HEK293 (cell line): ENCODE data around the gene VANGL1.

ENCODE experiments used
- CTCF ChIA-PET: fragments of 350-600 bp; formaldehyde crosslinking; extraction: SDS; loops from one replicate; lab custom pipeline; 2021; ENCODE audit warnings: antibody characterized with exemption; lab: Yijun Ruan, JAX
- POLR2A ChIA-PET: fragments of 300-600 bp; formaldehyde crosslinking; extraction: SDS; loops from one replicate; lab custom pipeline; 2020; ENCODE audit warnings: antibody characterized with exemption, inconsistent platforms; lab: Yijun Ruan, JAX
- H3K27ac ChIP-seq: fragments of 200-500 bp; sonication (Bioruptor generic); 2 replicates; pipeline ENCODE4 v1.5.1; 2014; ENCODE audit warnings: low read depth, low read length, control low read depth, inconsistent platforms; ENCODE audit errors: extremely low read depth
- H3K36me3 ChIP-seq, 2 experiments: fragments of 200-500 bp in 1 of 2; sonication (Bioruptor generic) in 1 of 2; 1 replicate in 1 of 2; 2 replicates in 1 of 2; pipeline ENCODE4 v1.5.1; 2014 to 2017; ENCODE audit warnings: inconsistent platforms in 2 of 2, low read length in 2 of 2; ENCODE audit not compliant: control insufficient read depth in 2 of 2, insufficient read depth in 1 of 2
- H3K4me1 ChIP-seq: fragments of 200-500 bp; sonication (Bioruptor generic); 2 replicates; pipeline ENCODE4 v1.5.1; 2014; ENCODE audit warnings: mild to moderate bottlenecking, low read length, inconsistent platforms; ENCODE audit not compliant: control insufficient read depth, insufficient read depth
- H3K4me3 ChIP-seq: 2 replicates; pipeline ENCODE4 v1.5.1; 2011; ENCODE audit warnings: low read depth, mild to moderate bottlenecking, control low read depth, low read length, moderate library complexity
- H3K9me3 ChIP-seq: fragments of 200-500 bp; sonication (Bioruptor generic); 2 replicates; pipeline ENCODE4 v1.5.1; 2014; ENCODE audit warnings: low read depth, low read length, inconsistent platforms; ENCODE audit not compliant: control insufficient read depth, insufficient read depth
- EGR2 ChIP-seq: fragments of 450-650 bp; formaldehyde crosslinking; IDR thresholded peaks from 2 replicates; pipeline ENCODE4 v1.5.1; 2016; ENCODE audit warnings: low read depth, missing biosample characterization, missing genetic modification characterization
- MYNN ChIP-seq: fragments of 450-650 bp; formaldehyde crosslinking; IDR thresholded peaks from 2 replicates; pipeline ENCODE4 v1.5.1; 2016; ENCODE audit warnings: missing biosample characterization, missing genetic modification characterization, borderline replicate concordance
- MZF1 ChIP-seq: fragments of 450-650 bp; formaldehyde crosslinking; IDR thresholded peaks from 2 replicates; pipeline ENCODE4 v1.5.1; 2017; ENCODE audit warnings: missing biosample characterization, missing genetic modification characterization, borderline replicate concordance
- SCRT1 ChIP-seq: fragments of 450-650 bp; formaldehyde crosslinking; IDR thresholded peaks from 2 replicates; pipeline ENCODE4 v1.5.1; 2016; ENCODE audit warnings: missing biosample characterization, missing genetic modification characterization, borderline replicate concordance
- SP7 ChIP-seq: fragments of 450-650 bp; formaldehyde crosslinking; IDR thresholded peaks from 2 replicates; pipeline ENCODE4 v1.5.1; 2016; ENCODE audit warnings: missing biosample characterization, missing genetic modification characterization
- ZFP3 ChIP-seq: fragments of 450-650 bp; formaldehyde crosslinking; IDR thresholded peaks from 2 replicates; pipeline ENCODE4 v1.5.1; 2016; ENCODE audit warnings: low read depth, missing biosample characterization, missing genetic modification characterization
- ZFP41 ChIP-seq: fragments of 450-650 bp; formaldehyde crosslinking; IDR thresholded peaks from 2 replicates; pipeline ENCODE4 v1.5.1; 2016; ENCODE audit warnings: missing biosample characterization, missing genetic modification characterization, borderline replicate concordance
- ZNF121 ChIP-seq: fragments of 450-650 bp; formaldehyde crosslinking; IDR thresholded peaks from 2 replicates; pipeline ENCODE4 v1.5.1; 2016; ENCODE audit warnings: missing biosample characterization, missing genetic modification characterization
- ZNF146 ChIP-seq: fragments of 450-650 bp; formaldehyde crosslinking; IDR thresholded peaks from 2 replicates; pipeline ENCODE4 v1.5.1; 2016; ENCODE audit warnings: missing biosample characterization, missing genetic modification characterization
- ZNF16 ChIP-seq: fragments of 450-650 bp; formaldehyde crosslinking; IDR thresholded peaks from 2 replicates; pipeline ENCODE4 v1.5.1; 2016; ENCODE audit warnings: low read depth, missing biosample characterization, missing genetic modification characterization
- ZNF169 ChIP-seq: fragments of 450-650 bp; formaldehyde crosslinking; IDR thresholded peaks from 2 replicates; pipeline ENCODE4 v1.5.1; 2016; ENCODE audit warnings: missing biosample characterization, missing genetic modification characterization
- ZNF174 ChIP-seq: fragments of 450-650 bp; formaldehyde crosslinking; IDR thresholded peaks from 2 replicates; pipeline ENCODE4 v1.5.0; 2017; ENCODE audit warnings: missing biosample characterization, mild to moderate bottlenecking, missing genetic modification characterization
- ZNF239 ChIP-seq: fragments of 450-650 bp; formaldehyde crosslinking; IDR thresholded peaks from 2 replicates; pipeline ENCODE4 v1.5.1; 2016; ENCODE audit warnings: missing biosample characterization, missing genetic modification characterization
- ZNF274 ChIP-seq, 2 experiments: fragments of 200-500 bp in 1 of 2; fragments of 450-650 bp in 1 of 2; sonication (Bioruptor generic) in 1 of 2; formaldehyde crosslinking in 1 of 2; IDR thresholded peaks; 2 replicates each; pipeline versions ENCODE4 v1.5.1 to v1.6.1; 2014 to 2016; ENCODE audit warnings: borderline replicate concordance in 1 of 2, inconsistent platforms in 1 of 2, low read length in 1 of 2, missing biosample characterization in 1 of 2, missing genetic modification characterization in 1 of 2
- ZNF514 ChIP-seq: fragments of 450-650 bp; formaldehyde crosslinking; IDR thresholded peaks from 2 replicates; pipeline ENCODE4 v1.5.1; 2016; ENCODE audit warnings: missing biosample characterization, missing genetic modification characterization
- ZNF548 ChIP-seq: fragments of 450-650 bp; formaldehyde crosslinking; IDR thresholded peaks from 2 replicates; pipeline ENCODE4 v1.5.1; 2016; ENCODE audit warnings: missing biosample characterization, missing genetic modification characterization
- ZNF555 ChIP-seq: fragments of 450-650 bp; formaldehyde crosslinking; conservative IDR thresholded peaks from 2 replicates; pipeline ENCODE4 v1.5.1; 2017; ENCODE audit warnings: missing biosample characterization, mild to moderate bottlenecking, missing genetic modification characterization, inconsistent platforms
- ZNF621 ChIP-seq: fragments of 450-650 bp; formaldehyde crosslinking; IDR thresholded peaks from 2 replicates; pipeline ENCODE4 v1.5.1; 2017; ENCODE audit warnings: missing biosample characterization, missing genetic modification characterization
- ZNF629 ChIP-seq: fragments of 450-650 bp; formaldehyde crosslinking; IDR thresholded peaks from 2 replicates; pipeline ENCODE4 v1.5.1; 2017; ENCODE audit warnings: missing biosample characterization, missing genetic modification characterization
- ZNF660 ChIP-seq: fragments of 450-650 bp; IDR thresholded peaks from 2 replicates; pipeline ENCODE4 v1.5.1; 2018; ENCODE audit warnings: missing biosample characterization, mild to moderate bottlenecking, missing genetic modification characterization
- TF ChIP-seq, protein P1 (sequence below): fragments of 450-650 bp; formaldehyde crosslinking; IDR thresholded peaks from 2 replicates; pipeline ENCODE4 v1.5.1; 2016; ENCODE audit warnings: missing biosample characterization, missing genetic modification characterization
- TF ChIP-seq, protein P2 (sequence below): fragments of 450-650 bp; formaldehyde crosslinking; IDR thresholded peaks from 2 replicates; pipeline ENCODE4 v1.5.1; 2016; ENCODE audit warnings: missing biosample characterization, missing genetic modification characterization
- TF ChIP-seq, protein P3 (sequence below): fragments of 450-650 bp; formaldehyde crosslinking; IDR thresholded peaks from 2 replicates; pipeline ENCODE4 v1.5.1; 2017; ENCODE audit warnings: missing biosample characterization, mild to moderate bottlenecking, missing genetic modification characterization, moderate library complexity
- TF ChIP-seq, protein P4 (sequence below): fragments of 450-650 bp; formaldehyde crosslinking; IDR thresholded peaks from 2 replicates; pipeline ENCODE4 v1.5.1; 2017; ENCODE audit warnings: missing biosample characterization, missing genetic modification characterization
- TF ChIP-seq, protein P5 (sequence below): fragments of 450-650 bp; formaldehyde crosslinking; IDR thresholded peaks from 2 replicates; pipeline ENCODE4 v1.5.1; 2016; ENCODE audit warnings: missing biosample characterization, missing genetic modification characterization

Gene VANGL1

DNA sequence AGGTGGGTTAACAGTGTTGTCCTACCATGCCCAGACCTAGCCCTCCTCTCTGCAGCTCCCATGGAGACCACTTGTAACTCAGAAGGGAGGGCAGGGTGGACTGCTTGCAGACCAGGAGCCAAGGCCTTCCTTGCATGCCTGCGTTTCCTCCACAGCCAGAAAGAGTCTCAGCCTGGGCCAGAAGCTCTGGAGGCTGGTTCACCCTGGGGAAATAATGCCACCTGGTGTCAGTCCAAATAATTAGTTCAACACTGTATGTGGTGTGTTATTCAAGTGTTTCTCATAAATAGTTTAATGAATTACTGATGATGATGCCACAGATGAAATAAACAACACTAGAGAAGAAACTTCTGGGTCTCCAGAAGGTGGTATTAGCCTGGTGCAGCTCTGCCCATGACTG, 16.9 kb upstream of the VANGL1 start (continued):
- TF ChIP-seq, protein P1, sequence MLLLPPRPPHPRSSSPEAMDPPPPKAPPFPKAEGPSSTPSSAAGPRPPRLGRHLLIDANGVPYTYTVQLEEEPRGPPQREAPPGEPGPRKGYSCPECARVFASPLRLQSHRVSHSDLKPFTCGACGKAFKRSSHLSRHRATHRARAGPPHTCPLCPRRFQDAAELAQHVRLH, result no peak
- TF ChIP-seq MYNN (no peak), ZNF169 (tag by site-specific recombination) (no peak), SP7 (tag by site-specific recombination) (no peak), ZFP41 (tag by site-specific recombination) (no peak), EGR2 (tag by site-specific recombination) (no peak)
- TF ChIP-seq, protein P2, sequence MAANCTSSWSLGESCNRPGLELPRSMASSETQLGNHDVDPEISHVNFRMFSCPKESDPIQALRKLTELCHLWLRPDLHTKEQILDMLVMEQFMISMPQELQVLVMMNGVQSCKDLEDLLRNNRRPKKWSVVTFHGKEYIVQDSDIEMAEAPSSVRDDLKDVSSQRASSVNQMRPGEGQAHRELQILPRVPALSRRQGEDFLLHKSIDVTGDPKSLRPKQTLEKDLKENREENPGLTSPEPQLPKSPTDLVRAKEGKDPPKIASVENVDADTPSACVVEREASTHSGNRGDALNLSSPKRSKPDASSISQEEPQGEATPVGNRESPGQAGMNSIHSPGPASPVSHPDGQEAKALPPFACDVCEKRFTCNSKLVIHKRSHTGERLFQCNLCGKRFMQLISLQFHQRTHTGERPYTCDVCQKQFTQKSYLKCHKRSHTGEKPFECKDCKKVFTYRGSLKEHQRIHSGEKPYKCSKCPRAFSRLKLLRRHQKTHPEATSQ, result no peak

DNA sequence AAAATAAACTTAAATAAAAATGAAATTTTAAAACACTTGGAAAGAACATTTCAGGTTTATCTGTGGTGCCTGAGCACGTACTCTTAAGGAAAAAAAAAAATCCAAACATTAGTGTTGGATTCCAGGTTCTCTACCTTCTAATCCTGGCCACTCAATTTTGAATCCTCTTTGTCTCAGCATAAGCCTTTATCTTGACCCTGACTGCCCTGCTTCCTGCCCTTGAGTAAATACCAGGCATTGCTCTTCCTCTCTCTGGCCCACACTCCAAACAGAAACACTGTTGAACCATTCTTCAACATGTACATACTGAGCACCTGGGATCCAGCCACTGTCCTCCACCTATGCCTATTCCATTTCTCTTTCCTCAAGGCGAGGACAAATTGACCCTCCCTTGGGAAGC, 11.4 kb upstream of the VANGL1 start:
- Histone ChIP-seq H3K4me1 (no peaks in the 10 kb centered on the region), H3K27ac (no peak overlapping the region), H3K36me3 (no peaks in the 10 kb centered on the region), H3K9me3 (no peaks in the 10 kb centered on the region), H3K4me3 (no peak overlapping the region)
- no peak for TF ChIP-seq ZNF16 (tag by site-specific recombination)
- TF ChIP-seq ZNF146, result no peak
- TF ChIP-seq ZNF555 (tag by site-specific recombination), result no peak
- TF ChIP-seq MZF1 (tag by site-specific recombination), result no peak
- CTCF ChIA-PET, result interaction anchor here (0.6 to 1.3 kb wide), 3 partner anchors 13 to 1550 kb away, joined by 3 read pairs; no protein-coding TSS in a partner anchor
- POLR2A ChIA-PET, result no interaction called here

DNA sequence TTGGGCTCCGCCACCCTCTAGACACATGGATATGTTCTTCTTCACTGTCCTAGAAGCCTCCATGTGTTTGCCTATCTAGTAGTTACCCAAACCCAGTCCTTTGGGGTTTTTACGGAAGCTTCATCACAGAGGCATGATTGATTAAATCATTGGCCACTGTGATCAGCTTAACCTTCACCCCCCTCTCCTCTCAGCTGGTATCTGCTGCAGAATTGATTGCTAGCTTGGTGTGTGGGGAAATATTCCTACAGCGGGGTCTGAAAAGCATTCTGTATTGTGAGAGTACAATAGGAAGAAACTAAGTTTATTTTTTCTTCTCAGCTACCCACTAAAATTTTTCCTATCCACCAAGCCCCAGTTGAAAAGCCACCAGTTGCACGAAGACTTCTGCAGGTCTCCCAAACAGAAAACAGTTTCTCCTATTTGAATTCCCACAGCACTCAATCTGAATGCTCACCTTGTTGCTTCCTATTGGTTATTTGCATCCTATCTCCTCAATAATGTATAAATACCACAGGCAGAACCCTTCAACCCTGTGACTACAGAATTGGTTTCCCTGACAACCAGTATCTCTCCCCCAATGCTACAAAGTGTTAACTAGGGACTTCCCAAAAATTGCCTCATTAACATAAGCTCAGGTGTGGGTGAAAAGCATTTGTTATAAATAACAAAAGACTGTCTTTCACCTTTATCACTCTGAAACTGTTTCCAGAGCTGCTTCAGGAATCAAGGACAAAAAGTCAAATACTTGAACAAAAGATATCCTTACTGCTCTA, 9.3 kb upstream of the VANGL1 start:
- CTCF ChIA-PET, result interaction anchor here (0.5 to 3.2 kb wide), 3 partner anchors 37 to 105 kb away, joined by 4 to 9 read pairs (median 5); no protein-coding TSS in a partner anchor
- no peaks in the 10 kb centered on the region for H3K36me3 ChIP-seq
- no peaks in the 10 kb centered on the region for H3K4me1 ChIP-seq
- H3K27ac ChIP-seq, result no peak overlapping the region
- POLR2A ChIA-PET, result no interaction called here
- no peak overlapping the region for H3K4me3 ChIP-seq
- no peaks in the 10 kb centered on the region for H3K9me3 ChIP-seq
- no peak for TF ChIP-seq ZNF660 (tag by site-specific recombination)
- TF ChIP-seq, protein P3, sequence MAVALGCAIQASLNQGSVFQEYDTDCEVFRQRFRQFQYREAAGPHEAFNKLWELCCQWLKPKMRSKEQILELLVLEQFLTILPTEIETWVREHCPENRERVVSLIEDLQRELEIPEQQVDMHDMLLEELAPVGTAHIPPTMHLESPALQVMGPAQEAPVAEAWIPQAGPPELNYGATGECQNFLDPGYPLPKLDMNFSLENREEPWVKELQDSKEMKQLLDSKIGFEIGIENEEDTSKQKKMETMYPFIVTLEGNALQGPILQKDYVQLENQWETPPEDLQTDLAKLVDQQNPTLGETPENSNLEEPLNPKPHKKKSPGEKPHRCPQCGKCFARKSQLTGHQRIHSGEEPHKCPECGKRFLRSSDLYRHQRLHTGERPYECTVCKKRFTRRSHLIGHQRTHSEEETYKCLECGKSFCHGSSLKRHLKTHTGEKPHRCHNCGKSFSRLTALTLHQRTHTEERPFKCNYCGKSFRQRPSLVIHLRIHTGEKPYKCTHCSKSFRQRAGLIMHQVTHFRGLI (tag by site-specific recombination), result no peak
- no peak for TF ChIP-seq ZNF514 (tag by site-specific recombination)
- no peak for TF ChIP-seq ZNF555 (tag by site-specific recombination)
- no peak for TF ChIP-seq ZFP3 (tag by site-specific recombination)
- TF ChIP-seq ZNF274 (IDR thresholded peaks at IDR 0.05; ENCODE audit: low read length), result no peak
- TF ChIP-seq ZNF274 (tag by site-specific recombination; IDR thresholded peaks at IDR 0.05; ENCODE audit: borderline replicate concordance), result no peak
- TF ChIP-seq, protein P4, sequence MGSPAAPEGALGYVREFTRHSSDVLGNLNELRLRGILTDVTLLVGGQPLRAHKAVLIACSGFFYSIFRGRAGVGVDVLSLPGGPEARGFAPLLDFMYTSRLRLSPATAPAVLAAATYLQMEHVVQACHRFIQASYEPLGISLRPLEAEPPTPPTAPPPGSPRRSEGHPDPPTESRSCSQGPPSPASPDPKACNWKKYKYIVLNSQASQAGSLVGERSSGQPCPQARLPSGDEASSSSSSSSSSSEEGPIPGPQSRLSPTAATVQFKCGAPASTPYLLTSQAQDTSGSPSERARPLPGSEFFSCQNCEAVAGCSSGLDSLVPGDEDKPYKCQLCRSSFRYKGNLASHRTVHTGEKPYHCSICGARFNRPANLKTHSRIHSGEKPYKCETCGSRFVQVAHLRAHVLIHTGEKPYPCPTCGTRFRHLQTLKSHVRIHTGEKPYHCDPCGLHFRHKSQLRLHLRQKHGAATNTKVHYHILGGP (tag by site-specific recombination), result no peak
- TF ChIP-seq, protein P5, sequence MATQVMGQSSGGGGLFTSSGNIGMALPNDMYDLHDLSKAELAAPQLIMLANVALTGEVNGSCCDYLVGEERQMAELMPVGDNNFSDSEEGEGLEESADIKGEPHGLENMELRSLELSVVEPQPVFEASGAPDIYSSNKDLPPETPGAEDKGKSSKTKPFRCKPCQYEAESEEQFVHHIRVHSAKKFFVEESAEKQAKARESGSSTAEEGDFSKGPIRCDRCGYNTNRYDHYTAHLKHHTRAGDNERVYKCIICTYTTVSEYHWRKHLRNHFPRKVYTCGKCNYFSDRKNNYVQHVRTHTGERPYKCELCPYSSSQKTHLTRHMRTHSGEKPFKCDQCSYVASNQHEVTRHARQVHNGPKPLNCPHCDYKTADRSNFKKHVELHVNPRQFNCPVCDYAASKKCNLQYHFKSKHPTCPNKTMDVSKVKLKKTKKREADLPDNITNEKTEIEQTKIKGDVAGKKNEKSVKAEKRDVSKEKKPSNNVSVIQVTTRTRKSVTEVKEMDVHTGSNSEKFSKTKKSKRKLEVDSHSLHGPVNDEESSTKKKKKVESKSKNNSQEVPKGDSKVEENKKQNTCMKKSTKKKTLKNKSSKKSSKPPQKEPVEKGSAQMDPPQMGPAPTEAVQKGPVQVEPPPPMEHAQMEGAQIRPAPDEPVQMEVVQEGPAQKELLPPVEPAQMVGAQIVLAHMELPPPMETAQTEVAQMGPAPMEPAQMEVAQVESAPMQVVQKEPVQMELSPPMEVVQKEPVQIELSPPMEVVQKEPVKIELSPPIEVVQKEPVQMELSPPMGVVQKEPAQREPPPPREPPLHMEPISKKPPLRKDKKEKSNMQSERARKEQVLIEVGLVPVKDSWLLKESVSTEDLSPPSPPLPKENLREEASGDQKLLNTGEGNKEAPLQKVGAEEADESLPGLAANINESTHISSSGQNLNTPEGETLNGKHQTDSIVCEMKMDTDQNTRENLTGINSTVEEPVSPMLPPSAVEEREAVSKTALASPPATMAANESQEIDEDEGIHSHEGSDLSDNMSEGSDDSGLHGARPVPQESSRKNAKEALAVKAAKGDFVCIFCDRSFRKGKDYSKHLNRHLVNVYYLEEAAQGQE (tag by site-specific recombination), result no peak
- TF ChIP-seq ZNF239 (tag by site-specific recombination), result no peak
- no peak for TF ChIP-seq ZNF621 (tag by site-specific recombination)
- no peak for TF ChIP-seq ZNF121 (tag by site-specific recombination)
- no peak for TF ChIP-seq ZNF629
- TF ChIP-seq SCRT1 (tag by site-specific recombination), result no peak
- no peak for TF ChIP-seq ZNF174
- TF ChIP-seq ZNF548 (tag by site-specific recombination), result no peak
